Activated CD4-positive, alpha-beta T cell treated with anti-CD3 and anti-CD28 coated beads, Interleukin-2, amount 50 U/mL, for 16 hours (primary cell): Measurements from ENCODE around the gene TMEM86B.
"Not testable (repeated sequence)": the region's sequence is repeated elsewhere in the genome, so short reads cannot be mapped to it uniquely, and the experiment has no call there.

Source experiments
- DNase-seq: peaks from one replicate; pipeline ENCODE4 v3.0.0-alpha.2; 2020

The TMEM86B gene

GRCh38 chr19:55216461-55217198 lies 11.9 kb downstream of the TMEM86B start:
- DNase-seq = peak; percentile 68

GRCh38 chr19:55213547-55213946 lies 15.0 kb downstream of the TMEM86B start:
- DNase-seq = no peak

GRCh38 chr19:55212447-55212846 lies 16.1 kb downstream of the TMEM86B start:
- DNase-seq = peak; percentile 52

GRCh38 chr19:55209693-55210472 lies 18.7 kb downstream of the TMEM86B start:
- no peak for DNase-seq

- DNase-seq = no peak
Measured at GRCh38 chr19:55208880-55209692, 19.5 kb downstream of the TMEM86B start, which contains the start of gene PTPRH. Gene PTPRH, minus strand, starts transcription at chr19:55209501. Its CDS starts 68 bp downstream, at chr19:55209433.

- peak; percentile 54 for DNase-seq
Measured at GRCh38 chr19:55206664-55207500, 21.7 kb downstream of the TMEM86B start.

- DNase-seq = not testable (repeated sequence)
Measured at GRCh38 chr19:55202199-55202598, 26.4 kb downstream of the TMEM86B start.

GRCh38 chr19:55199620-55200204 lies 28.9 kb downstream of the TMEM86B start:
- DNase-seq = no peak

- no peak for DNase-seq
Measured at GRCh38 chr19:55198651-55199050, 29.9 kb downstream of the TMEM86B start.

- peak; percentile 22 for DNase-seq
Measured at GRCh38 chr19:55197528-55197927, 31.0 kb downstream of the TMEM86B start.

GRCh38 chr19:55196803-55197202 lies 31.8 kb downstream of the TMEM86B start:
- no peak for DNase-seq

GRCh38 chr19:55193481-55193880 lies 35.1 kb downstream of the TMEM86B start:
- no peak for DNase-seq

GRCh38 chr19:55189403-55189835 lies 39.1 kb downstream of the TMEM86B start:
- no peak for DNase-seq

- DNase-seq = no peak
Measured at GRCh38 chr19:55188625-55189024, 39.9 kb downstream of the TMEM86B start.

GRCh38 chr19:55186080-55186479 lies 42.5 kb downstream of the TMEM86B start:
- no peak for DNase-seq

- no peak for DNase-seq
Measured at GRCh38 chr19:55181740-55182139, 46.8 kb downstream of the TMEM86B start.

- no peak for DNase-seq
Measured at GRCh38 chr19:55179606-55180484, 48.7 kb downstream of the TMEM86B start, which contains the start of gene SYT5. Gene SYT5, minus strand, starts transcription at chr19:55180289. Its CDS starts 1,248 bp downstream, at chr19:55179041.

GRCh38 chr19:55178781-55179599 lies 49.6 kb downstream of the TMEM86B start:
- DNase-seq = peak; percentile 84
